Tibial nerve (tissue), 4 donors: ENCODE results near the gene ITPK1. TPM values are rescaled to one million over a fixed set of nuclear protein-coding genes. Genes with fewer than 3 reads are reported as not detected.

Source experiments
- DNase-seq, 2 donors: peaks; one replicate each; pipeline ENCODE4 v3.0.0-alpha.2; 2019; ENCODE audit warnings: low spot score in 2 of 2
- H3K27ac ChIP-seq, 4 donors: fragments of 200-600 bp; sonication (generic) in 3 of 4; one replicate each; pipeline ENCODE4 v1.5.1; 2017 to 2019; ENCODE audit warnings: mild to moderate bottlenecking in 1 of 4
- H3K27me3 ChIP-seq, 2 donors: fragments of 200-600 bp; sonication (generic) in 1 of 2; one replicate each; pipeline versions ENCODE4 v1.5.1 to v1.6.0; 2017 to 2019
- H3K36me3 ChIP-seq, 3 donors: fragments of 200-600 bp; sonication (generic); one replicate each; pipeline ENCODE4 v1.5.1; 2018 to 2019
- H3K4me1 ChIP-seq, 4 donors: fragments of 200-600 bp; sonication (generic) in 3 of 4; one replicate each; pipeline ENCODE4 v1.5.1; 2017 to 2019
- H3K4me3 ChIP-seq, 4 donors: fragments of 200-600 bp; sonication (generic) in 3 of 4; one replicate each; pipeline ENCODE4 v1.5.1; 2017 to 2019; ENCODE audit warnings: mild to moderate bottlenecking in 1 of 4, moderate library complexity in 1 of 4
- H3K9me3 ChIP-seq, 4 donors: fragments of 200-600 bp; sonication (generic) in 3 of 4; one replicate each; pipeline ENCODE4 v1.5.1; 2017 to 2019
- CTCF ChIP-seq, 5 experiments: fragments of 200-600 bp in 3 of 5; fragments of 450-650 bp in 2 of 5; sonication (generic) in 3 of 5; IDR thresholded peaks; one replicate each; pipeline ENCODE4 v1.5.1; 2016 to 2019; ENCODE audit warnings: antibody characterized with exemption in 5 of 5, mild to moderate bottlenecking in 3 of 5, moderate library complexity in 2 of 5
- EP300 ChIP-seq, 2 donors: sonication (generic); formaldehyde crosslinking; IDR thresholded peaks; one replicate each; pipeline ENCODE4 v1.6.1; 2017; ENCODE audit warnings: antibody characterized with exemption in 2 of 2, mild to moderate bottlenecking in 1 of 2
- POLR2A ChIP-seq, 2 donors: fragments of 450-650 bp; IDR thresholded peaks; one replicate each; pipeline ENCODE4 v1.6.1; 2017; ENCODE audit warnings: antibody characterized with exemption in 2 of 2, mild to moderate bottlenecking in 2 of 2, moderate library complexity in 2 of 2
- WGBS, 2 donors: methylation state at CpG; one replicate each; pipeline ENCODE4 v1.1.5; 2018; 5-methylcytosine and 5-hydroxymethylcytosine counted together
- total RNA-seq, 4 donors: library from RNA; depleted of rRNA; stranded (reverse); fragments of >200 nt; gene quantifications; one replicate each; pipeline ENCODE4 v1.1.0, GENCODE V29; 2016

ITPK1 gene
- total RNA-seq, 4 donors from 2014 or later, result 67.4 to 121 (median 92.5) TPM

GRCh38 chr14:93035917-93036651 is 79.6 kb downstream of the ITPK1 start:
- Histone ChIP-seq H3K4me3 (no peak overlapping the region), H3K27me3 (no peaks in the 10 kb centered on the region), H3K9me3 (no peaks in the 10 kb centered on the region), H3K36me3 (no peaks in the 10 kb centered on the region), H3K4me1 (peaks cover 8 to 99% (median 79%) of the 10 kb centered on the region in 4 donors), H3K27ac (peak overlapping the region; percentile 82 to 95 (median 90))
- TF ChIP-seq POLR2A (IDR thresholded peaks at IDR 0.05) (no peak), EP300 (IDR thresholded peaks at IDR 0.05) (peak in 1 of 2 donors; percentile 77)
- WGBS, 2 donors, result 51% methylated on average over 21 to 22 of the region's 22 CpGs
- DNase-seq, result no peak

- Histone ChIP-seq H3K27me3 (no peaks in the 10 kb centered on the region), H3K4me1 (peaks cover 8 to 99% (median 79%) of the 10 kb centered on the region in 4 donors), H3K36me3 (no peaks in the 10 kb centered on the region), H3K27ac (peak overlapping the region; percentile 82 to 95 (median 90)), H3K9me3 (no peaks in the 10 kb centered on the region), H3K4me3 (no peak overlapping the region)
- no peak for TF ChIP-seq POLR2A (IDR thresholded peaks at IDR 0.05)
- 61 to 65% methylated on average over 4 to 5 of the region's 5 CpGs for WGBS, 2 donors
- no peak for DNase-seq
Measured at GRCh38 chr14:93035585-93035916, 80.2 kb downstream of the ITPK1 start.

- 59 to 63% methylated on average over 5 of the region's 5 CpGs for WGBS, 2 donors
- no peaks in the 10 kb centered on the region for H3K9me3 ChIP-seq
- H3K27ac ChIP-seq, result peak overlapping the region; percentile 82 to 95 (median 90)
- no peaks in the 10 kb centered on the region for H3K36me3 ChIP-seq
- TF ChIP-seq EP300 (IDR thresholded peaks at IDR 0.05), result no peak
- no peak for TF ChIP-seq POLR2A (IDR thresholded peaks at IDR 0.05)
- no peak for TF ChIP-seq CTCF (IDR thresholded peaks at IDR 0.05)
- peaks cover 8 to 99% (median 72%) of the 10 kb centered on the region in 4 donors for H3K4me1 ChIP-seq
- H3K27me3 ChIP-seq, result no peaks in the 10 kb centered on the region
- H3K4me3 ChIP-seq, result no peak overlapping the region
- DNase-seq, result no peak
Measured at GRCh38 chr14:93034671-93034994, 81.1 kb downstream of the ITPK1 start.

GRCh38 chr14:93033983-93034670 is 81.6 kb downstream of the ITPK1 start:
- Histone ChIP-seq H3K36me3 (no peaks in the 10 kb centered on the region), H3K4me1 (peaks cover 8 to 99% (median 72%) of the 10 kb centered on the region in 4 donors), H3K27ac (peak overlapping the region; percentile 82 to 95 (median 90)), H3K9me3 (no peaks in the 10 kb centered on the region), H3K4me3 (no peak overlapping the region), H3K27me3 (no peaks in the 10 kb centered on the region)
- no peak for DNase-seq
- TF ChIP-seq EP300 (IDR thresholded peaks at IDR 0.05), result no peak
- peak; percentile 47 to 63 (median 60) for TF ChIP-seq CTCF (IDR thresholded peaks at IDR 0.05)
- no peak for TF ChIP-seq POLR2A (IDR thresholded peaks at IDR 0.05)
- 50 to 70% methylated on average over 3 to 4 of the region's 7 CpGs for WGBS, 2 donors

- DNase-seq, result no peak
- no peak for TF ChIP-seq EP300 (IDR thresholded peaks at IDR 0.05)
- no peak for TF ChIP-seq POLR2A (IDR thresholded peaks at IDR 0.05)
- TF ChIP-seq CTCF (IDR thresholded peaks at IDR 0.05), result no peak
- no peaks in the 10 kb centered on the region for H3K27me3 ChIP-seq
- no peaks in the 10 kb centered on the region for H3K9me3 ChIP-seq
- H3K4me3 ChIP-seq, result no peak overlapping the region
- H3K4me1 ChIP-seq, result peaks cover 8 to 99% (median 72%) of the 10 kb centered on the region in 4 donors
- no peaks in the 10 kb centered on the region for H3K36me3 ChIP-seq
- peak overlapping the region; percentile 82 to 95 (median 90) for H3K27ac ChIP-seq
- 52 to 56% methylated on average over 6 of the region's 6 CpGs for WGBS, 2 donors
Measured at GRCh38 chr14:93033084-93033982, 82.4 kb downstream of the ITPK1 start.
